Measurements from ENCODE around the gene GALK1. TPM values are rescaled to one million over a fixed set of nuclear protein-coding genes. Genes with fewer than 3 reads are reported as not detected.

GALK1 gene
- total and polyA plus RNA-seq, 12 donors, result 5.2 to 44.6 (median 15.3) TPM

DNA sequence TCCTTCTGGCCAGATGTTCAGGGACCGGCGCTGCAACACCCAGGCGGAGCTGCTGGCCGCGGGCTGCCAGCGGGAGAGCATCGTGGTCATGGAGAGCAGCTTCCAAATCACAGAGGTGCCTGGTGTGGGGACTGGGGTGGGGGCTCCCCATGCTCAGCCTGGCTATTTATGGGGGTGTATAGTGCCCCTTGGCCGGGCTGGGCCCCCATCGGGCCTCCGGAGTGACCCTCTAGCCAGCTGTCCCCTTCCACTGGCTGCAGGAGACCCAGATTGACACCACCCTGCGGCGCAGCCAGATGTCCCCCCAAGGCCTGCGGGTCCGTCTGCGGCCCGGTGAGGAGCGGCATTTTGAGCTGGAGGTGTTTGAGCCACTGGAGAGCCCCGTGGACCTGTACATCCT lies 37.6 kb downstream of the GALK1 start:
- DNase-seq (no peak), ATAC-seq (no peak)
- Histone ChIP-seq H3K36me3 (peaks cover 0 to 35% (median 0%) of the 10 kb centered on the region in 9 donors), H3K27me3 (peaks cover 0 to 8% (median under 1%) of the 10 kb centered on the region in 7 donors), H3K4me1 (peaks cover 0 to 10% (median 0%) of the 10 kb centered on the region in 9 donors), H3K4me3 (no peak overlapping the region), H3K9me3 (no peaks in the 10 kb centered on the region), H3K27ac (no peak overlapping the region)
- TF ChIP-seq, protein P1, sequence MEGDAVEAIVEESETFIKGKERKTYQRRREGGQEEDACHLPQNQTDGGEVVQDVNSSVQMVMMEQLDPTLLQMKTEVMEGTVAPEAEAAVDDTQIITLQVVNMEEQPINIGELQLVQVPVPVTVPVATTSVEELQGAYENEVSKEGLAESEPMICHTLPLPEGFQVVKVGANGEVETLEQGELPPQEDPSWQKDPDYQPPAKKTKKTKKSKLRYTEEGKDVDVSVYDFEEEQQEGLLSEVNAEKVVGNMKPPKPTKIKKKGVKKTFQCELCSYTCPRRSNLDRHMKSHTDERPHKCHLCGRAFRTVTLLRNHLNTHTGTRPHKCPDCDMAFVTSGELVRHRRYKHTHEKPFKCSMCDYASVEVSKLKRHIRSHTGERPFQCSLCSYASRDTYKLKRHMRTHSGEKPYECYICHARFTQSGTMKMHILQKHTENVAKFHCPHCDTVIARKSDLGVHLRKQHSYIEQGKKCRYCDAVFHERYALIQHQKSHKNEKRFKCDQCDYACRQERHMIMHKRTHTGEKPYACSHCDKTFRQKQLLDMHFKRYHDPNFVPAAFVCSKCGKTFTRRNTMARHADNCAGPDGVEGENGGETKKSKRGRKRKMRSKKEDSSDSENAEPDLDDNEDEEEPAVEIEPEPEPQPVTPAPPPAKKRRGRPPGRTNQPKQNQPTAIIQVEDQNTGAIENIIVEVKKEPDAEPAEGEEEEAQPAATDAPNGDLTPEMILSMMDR (IDR thresholded peaks at IDR 0.05), result no peak
- WGBS, 2 donors, result 92 to 94% methylated on average over 18 of the region's 18 CpGs
- intact Hi-C loops (cut with DNase I), result no loop called here

- Histone ChIP-seq H3K36me3 (peaks cover 0 to 27% (median 0%) of the 10 kb centered on the region in 9 donors), H3K27ac (no peak overlapping the region), H3K4me1 (peaks cover 0 to 26% (median 10%) of the 10 kb centered on the region in 9 donors), H3K9me3 (no peaks in the 10 kb centered on the region), H3K27me3 (peaks cover 6 to 27% (median 19%) of the 10 kb centered on the region in 7 donors), H3K4me3 (no peak overlapping the region)
- no peak for DNase-seq
- intact Hi-C loops (cut with DNase I), result no loop called here
- no peak for ATAC-seq
- TF ChIP-seq, protein P1 (IDR thresholded peaks at IDR 0.05), result no peak
- WGBS, 2 donors, result 89 to 91% methylated on average over 7 of the region's 7 CpGs
These were observed 39.5 kb downstream of the GALK1 start for GRCh38 chr17:75725504-75725903.

DNA sequence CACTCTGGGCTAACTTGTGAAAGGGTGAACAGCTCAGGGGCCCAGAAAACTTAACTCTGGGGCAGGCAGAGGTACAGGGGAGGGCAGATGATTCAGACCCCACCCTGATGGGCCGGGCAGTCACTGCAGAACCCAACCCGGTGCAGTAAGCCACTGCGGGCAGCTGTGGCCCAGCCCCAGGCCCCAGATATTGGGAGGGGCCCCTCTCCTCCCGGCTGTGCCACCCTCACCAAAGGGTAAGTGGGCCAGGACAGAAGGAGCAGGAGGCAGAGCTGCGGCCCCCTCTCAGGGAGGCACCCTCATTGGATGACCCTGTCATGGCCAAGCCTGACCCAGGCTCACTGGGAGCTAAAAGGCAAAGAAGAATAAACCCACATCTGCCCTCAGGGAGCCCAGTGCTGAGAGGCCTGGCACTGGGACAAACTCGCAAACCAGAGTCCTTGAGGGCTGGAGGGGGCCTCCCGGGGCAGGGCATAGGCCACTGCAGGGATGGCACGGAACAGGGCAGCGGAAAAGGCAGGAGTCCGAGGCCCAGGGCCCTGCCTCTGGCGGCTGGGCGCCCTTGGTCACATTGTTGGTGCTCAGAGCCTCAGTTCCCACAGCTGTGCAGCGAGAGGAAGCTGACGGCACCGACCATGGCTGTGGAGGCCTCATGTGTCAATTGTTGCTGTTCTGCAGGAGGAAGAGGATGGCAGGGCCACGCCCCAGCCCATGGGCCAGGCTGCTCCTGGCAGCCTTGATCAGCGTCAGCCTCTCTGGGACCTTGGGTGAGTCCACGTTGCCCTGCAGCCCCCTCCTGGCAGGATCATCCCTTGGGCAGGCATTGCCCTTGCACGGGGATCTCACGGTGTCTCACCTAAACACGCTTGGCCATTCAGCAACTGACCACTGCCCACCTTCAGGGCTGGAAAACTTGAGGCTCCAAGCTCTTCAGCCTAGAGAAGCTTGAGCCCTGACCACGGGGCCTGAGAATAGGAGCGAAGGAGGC lies 40.7 kb downstream of the GALK1 start:
- Histone ChIP-seq H3K4me3 (no peak overlapping the region), H3K27ac (peak overlapping the region in 3 of 10 donors; percentile 20 to 61 (median 39)), H3K9me3 (no peaks in the 10 kb centered on the region), H3K36me3 (peaks cover 0 to 20% (median 0%) of the 10 kb centered on the region in 9 donors), H3K27me3 (peaks cover 6 to 32% (median 24%) of the 10 kb centered on the region in 7 donors), H3K4me1 (peaks cover 0 to 26% (median 10%) of the 10 kb centered on the region in 9 donors)
- DNase-seq, result no peak
- WGBS, 2 donors, result 89 to 90% methylated on average over 23 of the region's 23 CpGs
- intact Hi-C loops (cut with DNase I), result loop anchor here in 1 of 10 donors (5.0 kb wide), 1 partner anchor 37 kb away; no protein-coding TSS in a partner anchor
- TF ChIP-seq, protein P1 (IDR thresholded peaks at IDR 0.05), result no peak
- no peak for ATAC-seq

- TF ChIP-seq, protein P1 (IDR thresholded peaks at IDR 0.05), result no peak
- 72 to 74% methylated on average over 18 of the region's 18 CpGs for WGBS, 2 donors
- no peak for DNase-seq
- peaks cover 0 to 18% (median 0%) of the 10 kb centered on the region in 9 donors for H3K36me3 ChIP-seq
- peak overlapping the region in 4 of 10 donors; percentile 7 to 27 (median 20) for H3K4me3 ChIP-seq
- peak overlapping the region in 8 of 10 donors; percentile 12 to 61 (median 26) for H3K27ac ChIP-seq
- H3K9me3 ChIP-seq, result no peaks in the 10 kb centered on the region
- intact Hi-C loops (cut with DNase I), result loop anchor here in 1 of 10 donors (5.0 kb wide), 1 partner anchor 36 kb away; no protein-coding TSS in a partner anchor
- peaks cover 0 to 26% (median 10%) of the 10 kb centered on the region in 9 donors for H3K4me1 ChIP-seq
- peak in 6 of 8 donors; percentile 43 to 68 (median 56) for ATAC-seq
- H3K27me3 ChIP-seq, result peaks cover 6 to 40% (median 24%) of the 10 kb centered on the region in 7 donors
These were observed 41.6 kb downstream of the GALK1 start for GRCh38 chr17:75723171-75723930.
